ENCODE results near the gene PHF12.
"Not testable (repeated sequence)": the region's sequence is repeated elsewhere in the genome, so short reads cannot be mapped to it uniquely, and the experiment has no call there.

Gene PHF12

DNA sequence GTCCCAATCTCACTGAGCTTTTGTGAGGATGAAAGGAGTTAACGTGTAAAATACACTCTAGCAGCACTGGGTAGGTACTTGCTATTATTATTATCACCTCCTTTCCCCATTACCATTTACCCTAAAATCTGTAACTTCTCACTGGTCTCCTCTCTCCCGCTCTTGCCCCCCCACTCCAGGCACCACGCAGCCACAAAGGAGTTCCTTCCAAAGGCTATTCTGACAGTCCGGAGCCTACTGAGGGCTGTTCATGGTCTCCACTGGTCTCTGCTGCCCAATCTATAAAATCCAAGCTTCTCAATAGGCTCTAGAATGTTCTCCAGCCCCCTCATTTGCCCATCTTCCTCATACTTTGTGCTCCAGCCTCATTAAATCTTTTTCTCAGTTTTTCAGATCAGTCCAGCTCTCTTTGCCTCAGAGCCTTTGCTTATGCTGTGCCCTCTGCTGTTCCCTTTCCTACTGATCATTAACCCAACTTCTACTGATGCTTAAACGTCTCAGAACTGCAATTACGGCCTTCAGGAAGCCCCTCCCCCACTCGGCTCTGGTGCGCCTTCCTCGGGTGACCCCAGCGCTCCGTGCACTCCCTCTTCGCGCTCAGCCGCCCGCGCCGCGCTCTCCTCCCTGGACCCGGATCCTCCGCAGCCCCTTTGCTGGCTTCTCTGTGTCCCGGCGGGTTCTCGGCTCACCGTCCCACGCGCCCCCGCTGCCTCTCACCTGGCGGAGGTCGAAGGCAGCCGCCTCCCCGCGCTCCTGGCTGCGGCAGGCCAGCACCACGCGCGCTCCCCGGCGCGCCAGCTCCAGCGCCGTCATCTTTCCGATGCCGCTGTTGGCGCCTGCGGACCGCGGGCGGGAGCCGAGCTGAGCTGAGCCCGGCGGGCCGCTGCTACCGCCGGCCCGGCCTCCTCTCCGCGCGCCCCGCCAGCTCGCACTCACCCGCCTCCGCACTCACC lies 49.2 kb downstream of the PHF12 start:
- peak; percentile 42 for DNase-seq (ENCODE audit: low read depth)

DNA sequence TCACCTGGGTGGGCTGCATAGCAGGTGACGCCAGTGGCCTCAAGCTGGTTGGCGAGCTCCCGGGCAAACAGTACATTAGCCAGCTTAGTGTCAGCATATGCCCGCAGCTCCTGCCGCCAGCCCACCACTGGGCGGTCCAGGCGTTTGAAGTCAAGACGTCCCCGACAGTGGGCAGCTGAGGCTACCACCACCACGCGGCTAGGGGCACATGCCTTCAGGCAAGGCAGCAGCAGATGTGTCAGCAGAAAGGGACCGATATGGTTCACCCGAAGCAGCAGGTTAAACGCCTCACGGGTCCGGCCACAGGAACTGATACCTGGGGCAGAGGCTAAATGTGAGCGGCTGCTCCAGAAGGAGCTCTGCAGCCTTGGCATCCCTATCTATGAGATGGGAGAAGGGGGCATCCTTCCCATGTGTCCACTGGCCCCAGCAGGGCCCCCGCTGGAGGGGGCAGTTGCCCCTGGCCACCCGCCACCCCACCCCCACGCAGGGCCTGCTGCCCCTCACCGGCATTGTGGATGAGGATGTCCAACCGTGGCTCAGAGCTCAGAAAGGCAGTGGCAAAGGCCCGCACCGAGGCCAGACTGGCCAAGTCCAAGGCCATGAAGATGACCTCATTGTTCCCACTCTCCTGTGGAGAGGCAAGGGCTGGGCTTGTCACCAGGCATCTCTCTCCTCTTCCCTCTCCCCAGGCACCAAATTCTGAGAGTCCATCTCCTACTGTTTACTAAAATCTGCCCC lies 50.2 kb downstream of the PHF12 start:
- DNase-seq (ENCODE audit: low read depth): no peak

DNA sequence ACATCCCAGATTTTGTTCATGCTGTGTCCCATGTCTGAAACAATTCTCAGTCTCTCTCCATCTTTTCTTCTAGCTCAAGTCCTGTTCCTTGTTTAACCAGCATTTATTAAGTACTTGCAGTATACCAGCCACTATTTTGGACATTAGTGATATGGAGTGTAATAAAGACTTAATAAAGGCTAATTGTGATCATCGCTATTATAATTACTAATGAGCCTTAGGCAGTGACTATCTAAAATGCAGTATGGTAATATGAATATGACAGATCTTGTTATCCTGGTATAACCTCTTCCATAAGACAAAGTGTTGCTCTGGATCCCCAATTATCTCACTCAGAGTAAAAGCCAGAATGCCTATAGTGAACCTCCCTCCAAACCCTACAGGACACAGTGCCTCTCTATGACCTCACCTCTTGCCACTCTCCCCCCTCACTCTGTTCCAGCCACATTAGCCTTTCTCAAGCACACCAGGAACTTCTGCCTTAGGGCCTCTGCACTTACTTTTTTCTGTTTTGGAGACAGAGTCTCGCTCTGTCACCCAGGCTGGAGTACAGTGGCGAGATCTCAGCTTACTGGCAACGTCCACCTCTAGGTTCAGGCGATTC lies 52.0 kb downstream of the PHF12 start:
- DNase-seq (ENCODE audit: low read depth): no peak

DNA sequence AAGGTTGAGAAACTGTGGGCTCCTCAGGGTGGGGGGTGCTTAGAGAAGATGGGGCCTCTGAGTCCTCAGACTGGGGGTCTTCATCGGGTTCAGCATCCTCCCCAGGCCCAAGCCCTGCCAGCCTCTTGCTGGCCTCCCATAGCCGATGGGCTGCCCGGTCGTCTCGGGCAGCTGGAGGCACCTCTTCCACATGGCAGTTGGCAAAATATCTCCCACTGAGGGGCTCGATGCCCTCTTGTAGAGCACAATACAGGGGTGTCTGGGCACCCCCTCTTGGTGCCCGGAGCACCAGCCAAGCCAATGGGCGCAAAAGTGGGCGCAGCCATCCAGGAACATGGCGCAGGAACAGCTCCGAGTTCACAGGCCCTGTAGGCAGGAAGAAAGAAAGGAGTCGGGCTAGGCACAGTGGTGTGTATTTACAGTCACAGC lies 52.8 kb downstream of the PHF12 start:
- no peak for DNase-seq (ENCODE audit: low read depth)

DNA sequence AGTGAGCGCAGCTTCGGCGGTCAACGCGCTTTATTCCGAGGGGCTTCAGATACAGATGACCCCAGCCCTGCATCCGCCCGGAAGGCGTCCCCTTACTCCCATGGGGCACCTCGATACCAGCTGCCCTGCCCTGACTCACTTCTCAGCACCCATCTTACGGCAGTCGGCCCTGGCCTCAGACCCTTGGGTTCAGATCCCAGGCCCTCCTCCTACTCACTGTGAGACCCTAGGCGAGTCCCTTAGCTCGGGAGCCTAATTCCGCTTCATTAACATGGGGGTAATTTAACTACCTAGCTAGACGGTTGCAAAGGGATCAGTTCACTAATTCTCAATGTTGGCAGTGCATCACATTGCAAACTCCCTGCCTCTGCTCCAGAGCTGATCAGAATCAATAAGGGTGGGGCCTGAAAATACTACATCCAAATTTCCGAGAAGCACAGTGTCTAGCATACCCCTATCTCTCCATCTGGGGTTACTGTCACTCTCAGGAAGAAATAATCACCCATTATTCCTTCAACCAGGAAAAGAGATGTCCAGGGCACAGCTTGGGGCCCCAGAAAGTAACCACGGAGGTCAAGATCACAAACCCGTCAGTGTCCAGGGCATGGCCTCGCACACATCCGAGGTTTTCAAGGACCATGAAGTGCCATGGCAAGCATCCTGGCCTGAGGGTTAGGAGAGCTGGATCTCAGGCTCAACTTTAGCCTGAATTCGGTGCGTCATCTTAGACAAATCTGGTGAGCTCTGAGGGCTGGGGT lies 53.4 kb downstream of the PHF12 start:
- DNase-seq (ENCODE audit: low read depth): no peak

DNA sequence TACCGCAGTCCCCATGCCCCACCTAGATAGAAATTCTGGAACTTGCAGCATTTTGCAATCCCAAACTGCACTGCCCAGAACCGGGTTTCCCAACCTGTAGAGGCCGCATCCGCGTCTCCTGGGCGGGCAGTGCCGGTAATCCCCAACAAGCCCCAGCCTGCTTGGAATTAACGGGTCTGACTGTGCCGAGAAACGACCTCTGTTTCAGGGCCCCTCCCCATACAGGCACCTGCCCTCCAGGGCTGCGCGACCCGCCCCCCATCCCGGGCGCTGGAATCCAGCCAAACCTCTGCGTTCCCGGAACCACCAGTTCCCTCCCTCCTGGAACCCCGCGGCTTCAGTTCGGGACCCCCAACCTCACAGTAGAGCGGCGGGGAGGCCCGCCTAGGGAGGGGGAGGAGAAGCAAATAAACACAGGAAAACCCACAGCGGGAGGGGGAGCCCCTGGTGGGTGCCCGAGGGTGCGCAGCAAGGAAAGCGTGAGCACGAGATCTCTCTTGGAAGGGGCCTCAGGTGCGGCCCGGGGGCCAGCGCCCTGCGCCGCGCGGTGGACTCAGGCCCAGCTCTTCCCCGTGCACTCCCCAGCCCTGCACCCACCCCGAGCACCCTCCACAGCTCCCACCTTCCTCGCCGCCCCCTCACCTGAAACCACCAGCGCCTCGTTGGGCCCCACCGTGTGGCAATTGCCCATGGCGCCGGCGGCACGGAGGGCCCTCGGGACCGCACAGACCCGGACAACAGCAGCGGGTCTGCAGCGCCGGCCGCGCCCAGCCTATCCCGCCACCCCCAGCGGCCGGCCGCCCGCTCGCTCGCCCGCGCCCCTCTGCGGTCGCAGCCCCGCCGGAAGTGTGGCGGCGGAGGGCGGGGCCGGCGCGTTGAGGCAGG lies 54.2 kb downstream of the PHF12 start, which contains the start of gene FLOT2:
TSS of gene FLOT2 (minus strand) at position 850 of the 885 bp plus-strand sequence. CDS start at position 691, 159 bp downstream.
- peak; percentile 60 for DNase-seq (ENCODE audit: low read depth)

DNA sequence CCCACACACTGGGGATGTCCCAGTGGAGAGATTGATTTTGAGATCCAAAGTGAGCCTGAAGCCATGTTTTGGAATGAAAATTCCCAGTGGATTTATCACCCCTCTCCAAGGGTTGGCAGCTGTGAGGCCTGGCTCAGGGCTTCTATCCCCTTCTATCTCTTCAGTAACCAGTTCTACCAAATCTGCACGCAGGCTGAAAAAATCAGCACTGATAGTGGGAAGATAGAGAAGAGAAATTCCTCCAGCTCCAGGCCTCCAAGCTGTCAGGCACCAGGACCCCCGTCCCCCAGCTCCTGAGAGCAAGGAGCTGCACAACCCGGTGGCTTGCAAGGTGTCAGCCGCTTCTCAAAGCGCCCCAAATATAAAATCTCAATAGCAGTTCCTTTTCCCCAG lies 54.8 kb downstream of the PHF12 start:
- DNase-seq (ENCODE audit: low read depth): no peak

DNA sequence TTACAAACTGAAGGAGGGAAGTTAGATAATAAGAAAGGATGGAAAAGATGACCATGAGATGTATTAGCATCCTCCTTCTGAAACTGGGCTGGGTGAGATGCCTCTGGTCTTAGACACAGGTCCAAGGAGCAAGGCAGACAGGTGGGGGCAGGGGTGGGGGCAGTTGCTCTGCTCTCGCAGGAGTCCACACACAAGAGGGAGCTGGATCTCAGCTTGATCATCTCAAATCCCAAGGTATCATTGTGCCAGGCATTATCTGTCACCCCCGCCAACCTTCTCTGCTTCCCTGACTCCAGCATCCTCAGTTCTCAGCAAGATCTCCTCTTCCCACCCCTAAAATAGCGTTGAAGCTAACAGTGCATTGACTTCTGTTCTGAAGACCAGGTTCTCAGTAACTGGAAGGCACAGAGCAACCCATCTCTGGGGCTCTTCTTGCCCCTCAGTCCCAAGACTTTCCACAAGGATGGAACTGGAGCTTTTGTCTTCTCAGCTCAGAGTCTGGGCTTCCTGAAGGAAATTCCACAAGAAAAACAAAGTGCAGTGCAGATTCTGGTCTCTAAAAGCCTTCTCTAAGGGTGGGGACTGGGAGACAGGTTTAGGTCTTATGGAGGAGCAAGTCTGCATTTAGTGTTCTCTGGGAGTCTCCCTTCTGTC lies 55.4 kb downstream of the PHF12 start:
- DNase-seq (ENCODE audit: low read depth): no peak

DNA sequence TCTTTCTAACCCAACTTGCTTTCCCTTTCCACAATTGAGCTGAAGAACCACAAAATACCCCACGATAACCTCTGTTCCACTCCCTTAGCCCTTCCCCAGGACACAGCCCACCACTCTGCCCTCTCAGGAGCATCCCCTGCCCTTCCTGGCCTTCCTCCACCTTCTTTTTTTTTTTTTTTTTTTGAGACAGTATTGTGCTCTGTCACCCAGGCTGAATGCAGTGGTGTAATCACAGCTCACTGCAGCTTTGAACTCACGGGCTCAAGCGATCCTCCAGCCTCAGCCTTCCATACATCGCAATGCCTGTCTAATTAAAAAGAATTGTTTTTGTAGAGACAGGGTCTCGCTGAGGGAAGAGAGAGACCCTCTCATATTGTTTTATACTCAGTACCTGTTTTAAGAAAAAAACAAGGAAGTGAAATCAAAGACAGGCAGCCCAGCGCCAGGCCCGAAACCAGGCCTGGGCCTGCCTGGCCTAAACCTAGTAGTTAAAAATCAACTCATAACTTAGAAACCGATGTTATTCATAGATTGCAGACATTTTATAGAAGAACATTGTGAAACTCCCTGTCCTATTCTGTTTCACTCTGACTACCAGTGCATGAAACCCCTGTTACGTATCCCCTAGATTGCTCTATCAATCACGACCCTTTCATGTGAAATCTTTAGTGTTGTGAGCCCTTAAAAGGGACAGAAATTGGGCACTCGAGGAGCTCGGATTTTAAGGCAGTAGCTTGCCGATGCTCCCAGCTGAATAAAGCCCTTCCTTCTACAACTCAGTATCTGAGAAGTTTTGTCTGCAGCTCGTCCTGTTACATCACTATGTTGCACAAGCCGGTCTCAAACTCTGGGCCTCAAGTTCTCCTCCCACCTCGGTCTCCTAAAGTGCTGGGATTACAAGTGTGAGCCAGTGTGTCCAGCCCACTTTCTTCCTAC lies 57.8 kb downstream of the PHF12 start:
- not testable (repeated sequence) for DNase-seq (ENCODE audit: low read depth)

DNA sequence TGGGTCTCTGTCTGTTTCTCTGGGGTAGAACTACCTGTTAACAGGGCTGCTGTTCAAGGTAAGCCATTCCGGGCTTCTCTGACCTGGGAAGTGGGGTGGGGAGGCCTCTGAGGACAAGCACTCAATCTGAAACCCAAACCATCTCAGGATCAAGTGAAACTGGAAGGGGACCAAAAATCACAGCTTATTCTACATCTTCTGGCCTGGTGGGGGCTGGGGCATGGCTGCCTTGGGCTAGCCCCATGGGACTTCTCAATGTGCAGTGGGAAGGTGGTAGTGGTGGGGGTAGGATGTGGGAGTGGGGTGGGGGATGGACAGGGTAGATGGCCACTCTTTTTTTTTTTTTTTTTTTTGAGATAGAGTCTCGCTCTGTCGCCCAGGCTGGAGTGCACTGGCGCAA lies 59.3 kb downstream of the PHF12 start:
- no peak for DNase-seq (ENCODE audit: low read depth)

DNA sequence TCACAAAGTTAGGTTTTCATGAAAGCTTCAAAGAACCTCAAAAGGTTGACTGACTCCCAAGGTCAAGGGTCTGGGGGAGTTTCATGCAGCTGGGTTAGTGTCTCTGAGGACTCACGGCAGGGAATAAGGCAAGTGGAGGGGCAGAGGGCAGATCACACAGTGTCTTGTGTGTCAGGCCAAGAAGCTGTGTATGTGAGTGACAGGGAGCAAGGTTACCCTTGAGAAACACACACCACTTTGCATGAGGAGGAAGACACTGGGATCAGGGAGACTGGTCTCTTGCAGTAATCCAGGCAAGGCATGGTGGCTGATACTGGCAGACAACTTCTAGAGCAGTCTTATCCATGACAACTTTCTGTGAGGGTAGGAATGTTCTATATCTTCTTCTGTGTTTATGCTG lies 60.1 kb downstream of the PHF12 start:
- no peak for DNase-seq (ENCODE audit: low read depth)

DNA sequence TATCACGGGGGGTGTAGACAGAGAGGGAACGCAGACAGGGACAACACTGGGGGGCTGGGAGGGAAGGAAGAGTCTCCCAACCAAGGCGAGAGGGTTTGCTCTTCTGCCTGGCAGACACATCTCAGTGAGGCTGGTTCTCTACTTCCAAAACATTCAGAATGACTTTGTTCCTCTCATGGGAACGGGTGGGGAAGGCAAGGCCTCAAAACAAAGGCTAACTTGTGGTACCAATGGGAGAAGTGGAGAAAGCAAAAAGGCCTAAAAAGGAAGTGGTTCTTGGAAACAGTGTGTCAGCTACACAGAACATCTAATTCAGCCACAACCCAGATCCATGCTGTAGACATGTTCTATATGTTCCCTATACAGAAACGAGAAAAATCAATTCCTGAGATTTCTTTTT lies 61.3 kb downstream of the PHF12 start:
- DNase-seq (ENCODE audit: low read depth): no peak

DNA sequence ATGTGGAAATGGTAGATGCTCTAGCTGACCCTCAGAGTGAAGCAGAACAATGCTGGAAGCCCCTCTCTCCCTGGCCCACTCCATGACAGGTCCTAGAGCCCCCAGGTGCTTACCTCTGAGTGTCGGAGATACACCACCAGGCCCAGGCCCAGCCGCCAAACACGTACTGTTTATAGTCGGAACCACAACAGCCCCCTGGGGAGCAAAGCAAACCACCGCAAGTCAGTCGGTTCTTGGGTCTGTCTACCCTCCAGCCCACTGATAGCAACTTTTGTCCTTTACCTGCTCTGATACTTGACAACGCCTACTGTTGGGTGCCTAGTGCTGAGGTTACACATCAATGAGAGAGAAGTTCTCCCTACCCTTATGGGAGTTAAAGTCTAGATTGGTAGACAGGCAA lies 62.5 kb downstream of the PHF12 start:
- DNase-seq (ENCODE audit: low read depth): no peak

DNA sequence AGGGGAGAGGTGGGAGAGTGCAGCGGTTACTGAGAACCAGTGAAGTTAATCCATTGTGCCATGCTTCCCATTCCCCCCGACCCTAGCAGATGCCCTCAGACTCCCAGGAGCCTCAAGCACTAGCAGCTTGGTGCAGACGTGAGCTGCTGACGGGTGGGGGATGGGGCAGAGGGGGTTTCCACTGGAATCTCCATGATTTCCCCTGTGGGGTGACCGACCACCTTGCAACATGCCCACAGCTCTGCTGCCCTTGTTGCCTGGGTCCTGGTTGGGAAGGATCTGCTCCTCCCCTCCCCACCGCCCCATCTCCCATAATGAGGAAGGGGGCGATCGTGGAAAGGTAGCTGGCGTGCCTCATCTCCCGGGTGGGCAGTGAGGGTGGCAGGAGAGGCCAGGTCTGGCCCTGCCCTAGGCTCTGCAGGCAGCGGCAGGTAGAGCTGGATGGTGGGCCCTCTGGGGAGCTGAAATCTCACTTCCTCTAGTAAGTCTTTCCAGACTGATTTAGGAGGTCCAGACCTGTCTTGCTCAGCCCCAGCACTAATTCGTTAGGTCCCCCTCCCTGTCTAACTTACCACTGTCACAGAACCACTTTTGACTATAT lies 63.3 kb downstream of the PHF12 start:
- DNase-seq (ENCODE audit: low read depth): no peak

DNA sequence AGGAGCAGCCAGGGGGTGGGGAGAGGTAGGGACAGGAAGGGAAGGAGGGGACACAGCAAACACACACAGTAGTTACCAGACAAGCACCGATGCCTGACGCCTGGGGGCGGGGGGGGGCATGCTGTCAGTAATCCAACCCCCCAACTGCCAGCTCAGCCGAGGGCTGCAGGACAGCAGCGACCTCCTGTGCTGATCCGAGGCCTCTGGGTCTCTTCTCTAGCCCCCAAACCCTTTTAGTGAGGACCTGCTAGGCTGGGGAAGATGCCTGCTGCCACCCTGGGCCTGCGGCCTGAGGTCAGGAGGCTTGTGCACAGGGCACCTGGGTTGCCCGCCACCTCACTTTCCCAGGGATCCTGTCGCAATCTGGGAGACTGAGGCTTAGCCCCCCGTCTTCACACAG lies 65.4 kb downstream of the PHF12 start:
- DNase-seq (ENCODE audit: low read depth): no peak

DNA sequence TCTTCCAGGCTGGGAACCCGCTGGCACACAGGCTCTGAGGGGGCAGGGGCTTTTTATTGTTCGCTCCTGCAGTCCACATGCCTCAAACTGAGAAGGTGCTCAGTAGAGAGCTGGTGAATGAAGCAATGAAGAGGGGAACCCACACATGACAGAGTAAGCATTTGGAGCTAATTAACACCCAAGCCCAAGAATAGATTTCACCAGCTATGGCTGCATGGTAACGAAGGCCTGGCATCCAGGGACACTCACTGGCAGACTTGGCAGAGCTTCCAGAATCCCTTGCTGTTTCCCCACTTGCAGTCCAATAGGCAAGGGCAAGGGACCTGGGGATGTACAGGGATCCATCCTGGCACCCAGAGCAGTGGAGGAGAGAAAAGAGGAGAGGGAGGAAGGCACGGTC lies 66.0 kb downstream of the PHF12 start:
- DNase-seq (ENCODE audit: low read depth): no peak

DNA sequence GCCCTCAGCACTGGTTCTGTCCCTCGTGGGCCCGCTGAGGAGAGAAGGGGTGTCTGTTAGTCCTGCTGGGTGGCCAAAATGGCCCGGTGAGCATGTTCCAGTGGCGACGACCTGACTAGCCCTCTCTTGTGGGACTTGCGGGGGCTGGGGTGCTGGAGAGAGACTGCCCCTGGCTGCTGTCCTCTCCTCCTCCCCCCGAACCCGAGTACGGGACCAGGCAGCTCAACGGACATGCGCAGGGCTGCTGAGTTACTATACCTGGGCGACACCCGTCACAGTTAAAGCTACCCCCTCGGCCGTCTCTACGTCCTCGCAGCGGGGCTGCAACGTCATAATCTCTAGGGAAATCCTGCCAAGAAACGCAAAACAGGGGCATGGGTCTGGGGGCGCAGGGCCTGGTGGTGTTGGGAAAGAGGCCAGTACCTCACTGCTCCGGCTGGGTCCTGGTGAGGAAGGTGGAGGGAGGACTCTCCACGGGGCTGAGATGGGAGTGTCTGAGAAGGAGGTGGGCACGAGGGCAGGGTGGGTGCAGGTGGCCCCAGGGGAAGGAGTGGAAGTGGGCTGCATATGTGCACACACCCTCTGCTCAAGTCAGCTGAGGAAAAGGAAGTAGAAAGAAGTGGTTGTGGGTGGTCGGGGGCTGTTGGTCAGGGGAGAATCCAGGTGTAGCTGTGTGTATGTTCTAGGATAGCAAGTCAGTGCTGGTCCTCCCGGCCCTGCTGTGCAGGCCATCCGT lies 67.2 kb downstream of the PHF12 start:
- no peak for DNase-seq (ENCODE audit: low read depth)
